Fibroblast of mammary gland (primary cell): Measurements from ENCODE around the gene AJM1.
A peak's percentile ranks its signal among the peaks of the same experiment; 100 is the strongest.
"Not testable (repeated sequence)": the region's sequence is repeated elsewhere in the genome, so short reads cannot be mapped to it uniquely, and the experiment has no call there.

Source experiments
- DNase-seq: peaks from one replicate; pipeline ENCODE4 v3.0.0-alpha.2; 2010; ENCODE audit warnings: low read depth
- H3K4me3 ChIP-seq: 2 replicates; pipeline ENCODE4 v1.5.1; 2011; ENCODE audit warnings: low read depth, mild to moderate bottlenecking, low read length, moderate library complexity; ENCODE audit not compliant: control insufficient read depth
- TF ChIP-seq, protein P1 (sequence below): conservative IDR thresholded peaks from 2 replicates; pipeline ENCODE4 v1.5.1; 2011; ENCODE audit warnings: low read depth, low read length, inconsistent platforms; ENCODE audit not compliant: control insufficient read depth, insufficient read depth

The AJM1 gene

DNA sequence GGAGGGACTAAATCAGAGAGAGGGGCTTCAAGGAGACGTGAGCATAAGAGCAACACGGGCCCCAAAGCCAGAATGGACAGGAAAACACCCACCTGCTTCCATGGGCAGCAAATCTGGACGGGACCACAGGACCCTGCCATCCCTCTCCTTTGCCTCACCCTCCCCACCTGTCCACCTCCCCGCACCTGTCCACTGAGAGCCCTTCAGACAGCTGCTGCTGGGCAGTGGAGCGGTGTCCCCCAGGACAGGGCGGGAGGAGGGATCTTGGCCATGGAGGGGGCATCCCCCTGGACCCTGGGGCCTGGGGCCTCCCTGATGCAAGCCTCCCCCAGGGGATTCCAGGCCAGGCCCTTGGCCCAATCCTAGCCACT is 43.6 kb upstream of the AJM1 start:
- H3K4me3 ChIP-seq: no peak overlapping the region
- TF ChIP-seq, protein P1, sequence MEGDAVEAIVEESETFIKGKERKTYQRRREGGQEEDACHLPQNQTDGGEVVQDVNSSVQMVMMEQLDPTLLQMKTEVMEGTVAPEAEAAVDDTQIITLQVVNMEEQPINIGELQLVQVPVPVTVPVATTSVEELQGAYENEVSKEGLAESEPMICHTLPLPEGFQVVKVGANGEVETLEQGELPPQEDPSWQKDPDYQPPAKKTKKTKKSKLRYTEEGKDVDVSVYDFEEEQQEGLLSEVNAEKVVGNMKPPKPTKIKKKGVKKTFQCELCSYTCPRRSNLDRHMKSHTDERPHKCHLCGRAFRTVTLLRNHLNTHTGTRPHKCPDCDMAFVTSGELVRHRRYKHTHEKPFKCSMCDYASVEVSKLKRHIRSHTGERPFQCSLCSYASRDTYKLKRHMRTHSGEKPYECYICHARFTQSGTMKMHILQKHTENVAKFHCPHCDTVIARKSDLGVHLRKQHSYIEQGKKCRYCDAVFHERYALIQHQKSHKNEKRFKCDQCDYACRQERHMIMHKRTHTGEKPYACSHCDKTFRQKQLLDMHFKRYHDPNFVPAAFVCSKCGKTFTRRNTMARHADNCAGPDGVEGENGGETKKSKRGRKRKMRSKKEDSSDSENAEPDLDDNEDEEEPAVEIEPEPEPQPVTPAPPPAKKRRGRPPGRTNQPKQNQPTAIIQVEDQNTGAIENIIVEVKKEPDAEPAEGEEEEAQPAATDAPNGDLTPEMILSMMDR: no peak
- DNase-seq: no peak

DNA sequence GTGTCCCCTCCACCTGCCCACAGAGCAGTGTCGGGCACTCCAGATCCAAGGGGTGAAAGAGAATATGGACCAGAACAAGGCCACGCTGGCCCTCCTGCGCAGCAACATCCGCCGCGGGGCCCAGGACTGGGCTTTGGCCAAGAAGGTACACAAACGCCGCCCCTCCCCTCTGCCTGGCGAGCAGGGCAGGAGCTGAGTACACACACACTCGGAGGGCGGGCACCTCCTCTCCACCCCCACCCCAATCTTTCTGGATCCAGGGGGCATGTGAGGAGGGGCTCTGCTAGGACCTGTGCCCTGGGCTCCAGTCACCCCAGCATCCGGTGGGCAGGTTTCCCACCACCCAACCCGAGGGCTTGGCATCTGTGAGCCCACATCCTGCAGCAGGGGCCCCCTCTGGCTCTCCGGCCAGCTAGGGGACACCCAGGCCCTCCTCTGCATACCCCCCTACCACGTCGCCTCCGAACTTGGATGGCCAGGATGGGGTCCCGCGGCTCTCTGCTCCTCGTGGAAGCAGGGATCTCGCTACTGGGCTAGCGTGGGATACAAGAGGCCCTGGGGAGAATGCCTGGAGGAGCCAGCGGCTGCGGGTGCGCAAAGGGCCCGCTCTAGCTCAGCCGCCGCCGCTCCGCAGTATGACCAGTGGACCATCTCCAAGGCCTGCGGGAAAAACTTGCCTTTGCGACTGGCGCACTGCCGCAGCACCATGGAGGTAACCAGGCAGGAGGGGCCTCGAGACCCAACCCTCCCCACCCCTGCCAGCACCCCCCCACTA is 43.0 kb upstream of the AJM1 start:
- no peak overlapping the region for H3K4me3 ChIP-seq
- DNase-seq: no peak
- TF ChIP-seq, protein P1: no peak

DNA sequence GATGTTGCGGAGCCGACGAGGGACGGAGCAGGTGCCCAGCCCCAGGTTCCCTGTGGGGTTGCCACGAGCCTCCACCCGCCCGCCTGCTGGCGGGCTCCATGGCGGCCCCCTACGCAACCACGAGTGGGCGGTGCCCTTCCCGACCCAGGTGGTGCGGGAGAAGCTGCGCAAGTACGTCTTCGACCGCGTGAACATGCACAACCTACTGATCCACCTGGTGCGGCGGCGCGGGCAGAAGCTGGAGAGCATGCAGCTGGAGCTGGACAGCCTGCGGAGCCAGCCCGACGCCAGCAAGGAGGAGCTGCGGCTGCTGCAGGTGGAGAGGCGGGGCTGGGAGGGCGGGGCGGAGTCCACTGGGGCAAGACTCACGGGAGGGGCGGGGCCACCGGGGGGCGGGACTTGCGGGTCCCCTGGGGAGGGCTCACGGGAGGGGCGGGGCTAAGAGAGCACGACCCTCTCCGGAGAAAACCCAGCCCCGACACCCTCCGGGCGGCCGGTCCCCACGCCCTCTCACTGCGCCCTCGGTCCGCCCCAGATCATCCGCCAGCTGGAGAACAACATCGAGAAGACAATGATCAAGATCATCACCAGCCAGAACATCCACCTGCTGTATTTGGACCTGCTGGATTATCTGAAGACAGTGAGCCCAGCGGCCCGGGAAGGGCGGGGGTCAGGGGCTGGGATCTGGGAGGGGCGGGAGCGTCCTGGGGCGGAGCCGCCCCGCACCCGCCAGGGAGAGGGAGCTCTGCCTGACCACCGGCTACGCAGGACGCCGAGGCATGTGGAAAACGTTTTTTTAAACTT is 42.2 kb upstream of the AJM1 start:
- H3K4me3 ChIP-seq: peak overlapping the region; percentile 13
- peak; percentile 15 for DNase-seq
- TF ChIP-seq, protein P1: no peak

DNA sequence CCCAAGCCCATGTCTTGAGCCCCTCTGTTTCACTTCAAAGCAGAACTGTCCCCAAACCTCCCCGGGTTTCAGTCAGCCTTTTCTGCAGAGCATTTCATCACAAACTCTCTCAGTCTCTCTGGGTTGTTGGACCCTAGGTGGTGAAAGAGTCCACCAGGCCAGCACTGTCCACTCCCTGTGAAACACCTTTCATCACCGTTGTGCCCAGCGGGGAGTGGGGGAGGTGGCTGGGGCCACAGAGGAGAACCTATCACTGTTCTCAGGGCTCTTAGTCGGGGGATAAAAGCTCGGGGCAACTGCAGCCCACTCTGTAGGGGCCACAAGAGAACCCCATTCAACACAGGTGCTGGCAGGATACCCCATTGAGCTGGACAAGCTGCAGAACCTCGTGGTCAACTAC is 40.0 kb upstream of the AJM1 start:
- no peak for DNase-seq
- H3K4me3 ChIP-seq: no peak overlapping the region
- TF ChIP-seq, protein P1: no peak

DNA sequence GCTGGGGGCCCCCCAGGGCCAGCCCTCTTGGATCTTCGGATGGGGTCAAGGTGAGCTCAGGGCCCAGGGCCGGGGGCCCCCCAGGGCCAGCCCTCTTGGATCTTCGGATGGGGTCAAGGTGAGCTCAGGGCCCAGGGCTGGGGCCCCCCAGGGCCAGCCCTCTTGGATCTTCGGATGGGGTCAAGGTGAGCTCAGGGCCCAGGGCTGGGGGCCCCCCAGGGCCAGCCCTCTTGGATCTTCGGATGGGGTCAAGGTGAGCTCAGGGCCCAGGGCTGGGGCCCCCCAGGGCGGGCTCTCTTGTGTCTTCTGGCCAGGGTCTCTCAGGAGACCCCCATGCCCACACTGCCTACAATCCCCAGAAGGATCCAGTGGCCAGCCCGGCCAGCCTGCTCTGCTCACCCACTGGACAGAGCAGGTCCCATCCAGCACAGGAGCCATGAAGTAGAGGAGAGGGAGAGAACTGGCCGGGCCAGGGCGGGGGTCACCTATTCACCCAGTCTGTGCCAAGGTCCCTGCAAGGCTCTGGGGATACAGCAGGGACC is 39.2 kb upstream of the AJM1 start:
- not testable (repeated sequence) for H3K4me3 ChIP-seq, DNase-seq

DNA sequence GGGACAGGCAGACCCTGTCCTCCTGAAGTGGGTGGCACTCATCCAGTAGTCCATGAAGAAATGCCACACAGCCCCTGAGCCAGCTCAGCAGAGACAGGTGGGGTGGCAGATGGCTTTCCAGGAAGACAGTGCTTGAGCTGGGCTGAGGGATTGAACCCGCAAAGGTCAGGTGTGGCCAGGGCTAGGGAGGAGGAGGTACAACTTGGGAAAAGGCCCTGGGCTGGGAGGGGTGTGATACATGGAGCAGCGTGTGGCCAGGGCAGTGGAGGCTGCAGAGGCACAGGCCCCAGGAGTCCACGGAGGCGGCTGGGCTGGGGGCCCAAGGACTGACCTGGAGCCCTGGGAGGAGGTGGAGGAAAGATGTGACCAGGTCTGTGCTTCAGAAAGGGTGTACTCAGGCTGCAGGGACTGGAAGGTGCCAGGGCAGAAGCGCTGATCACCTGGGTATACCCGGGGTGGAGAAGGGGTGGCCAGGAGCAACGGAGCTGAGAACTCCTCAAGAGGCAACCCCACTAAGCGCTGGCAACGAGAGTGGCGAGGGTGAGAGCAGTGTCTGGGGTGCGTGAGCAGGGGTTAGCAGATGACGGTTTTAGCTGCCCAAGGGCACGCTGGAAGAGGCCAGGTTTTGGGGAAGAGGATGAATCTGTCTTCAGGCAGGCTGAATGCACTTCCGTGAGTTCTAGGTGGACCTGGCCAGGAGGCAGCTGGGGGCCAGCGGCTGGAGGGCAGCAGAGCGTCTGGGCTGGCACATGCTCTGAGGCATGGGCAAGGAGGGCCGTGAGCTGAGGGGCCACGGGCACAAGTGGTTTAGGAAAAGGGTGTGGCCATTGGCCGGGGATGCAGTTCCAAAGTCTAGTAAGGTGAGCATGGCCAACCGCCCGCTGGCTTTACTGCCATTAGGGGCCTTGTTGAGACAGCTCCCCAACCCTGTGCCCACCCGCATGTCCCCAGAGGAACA is 38.4 kb upstream of the AJM1 start:
- TF ChIP-seq, protein P1: no peak
- no peak overlapping the region for H3K4me3 ChIP-seq
- no peak for DNase-seq
